ENCODE data around the gene MYOM1.

- TF ChIP-seq EZH2 (IDR thresholded peaks at IDR 0.05; ENCODE audit: borderline replicate concordance, low read depth, low read length, poor library complexity, severe bottlenecking) (no peak), CTCF (conservative IDR thresholded peaks at IDR 0.05; ENCODE audit: low read depth, low read length) (no peak)
Measured at GRCh38 chr18:3157606-3158005, 62.2 kb downstream of the MYOM1 start.
